Measurements from ENCODE around the gene TBCEL. TPM values are rescaled to one million over a fixed set of nuclear protein-coding genes. Genes with fewer than 3 reads are reported as not detected.

The TBCEL gene
- total and polyA plus RNA-seq, 2 donors (not counting 3 experiments of a cell fraction or from before 2014, with no cell fraction given): 5.6 to 19.5 TPM

DNA sequence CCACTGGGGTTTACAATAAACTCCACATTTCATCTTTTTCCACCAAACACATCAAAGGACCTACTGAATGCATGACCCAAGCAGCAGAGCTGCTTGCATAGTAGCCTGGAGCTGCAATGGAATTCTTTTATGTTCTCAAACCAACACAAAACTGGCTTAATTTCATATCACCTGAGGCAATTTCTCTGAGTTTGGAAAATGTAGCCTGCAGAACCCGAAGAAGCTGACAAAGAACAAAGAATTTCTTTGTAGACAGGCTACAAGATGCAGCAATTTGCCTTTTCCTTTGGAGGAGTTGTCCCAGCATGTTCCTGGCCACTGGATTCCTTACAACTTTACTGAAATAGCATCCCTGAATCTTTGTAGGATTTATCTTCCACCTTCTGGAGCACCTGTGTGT is 71.7 kb downstream of the TBCEL start:
- no peaks in the 10 kb centered on the region for H3K36me3 ChIP-seq (ENCODE audit: control insufficient read depth in 2 of 2, extremely low read depth in 1 of 2, insufficient read depth in 2 of 2, low read length in 2 of 2)
- H3K27ac ChIP-seq (ENCODE audit: insufficient read depth, low read depth, low read length): no peak overlapping the region
- H3K9ac ChIP-seq (replicated peaks; ENCODE audit: extremely low read depth, insufficient read depth, low read length): no peak overlapping the region
- no peaks in the 10 kb centered on the region for H3K27me3 ChIP-seq (ENCODE audit: control insufficient read depth in 2 of 2, insufficient read depth in 2 of 2, low read length in 2 of 2)
- FAIRE-seq (no peak), DNase-seq (ENCODE audit: low read depth, low spot score) (no peak)
- BruUV-seq (replicated peaks): no TSS peak
- CTCF ChIA-PET: interaction anchor here (1.0 kb wide), 1 partner anchor 17 kb away, joined by 3 read pairs; no protein-coding TSS in a partner anchor
- H3K4me1 ChIP-seq (ENCODE audit: control insufficient read depth, extremely low read depth, insufficient read depth, low read length): no peaks in the 10 kb centered on the region
- H3K4me2 ChIP-seq (ENCODE audit: insufficient read depth, low read length): no peak overlapping the region
- H3K4me3 ChIP-seq (replicated peaks in 1 of 3; ENCODE audit: insufficient read depth in 1 of 3, low read depth in 1 of 3, low read length in 3 of 3): no peak overlapping the region
- dilution Hi-C loops (cut with MboI; ENCODE audit: extremely low pct_ligation_motif_present, low sequenced_read_pairs) (no loop called here), intact Hi-C loops (cut with micrococcal nuclease) (no loop called here)
- no peaks in the 10 kb centered on the region for H3K9me3 ChIP-seq (replicated peaks; ENCODE audit: control insufficient read depth, insufficient read depth, low read length)
- no peaks in the 10 kb centered on the region for H3K79me2 ChIP-seq (ENCODE audit: control insufficient read depth, insufficient read depth, low read length)
- TF ChIP-seq JUN (IDR thresholded peaks at IDR 0.05; ENCODE audit: borderline replicate concordance, insufficient read depth, insufficient read length, low read depth) (no peak), MYC (IDR thresholded peaks at IDR 0.05; ENCODE audit: low read depth, low read length) (no peak), FOS (IDR thresholded peaks at IDR 0.05; ENCODE audit: borderline replicate concordance, insufficient read depth, low read length) (no peak)
- H2AFZ ChIP-seq (ENCODE audit: low read depth, low read length): no peak overlapping the region
- POLR2A ChIA-PET: no interaction called here
- peaks cover 1% of the 10 kb centered on the region for H4K20me1 ChIP-seq (replicated peaks; ENCODE audit: control insufficient read depth, extremely low read depth, insufficient read depth, low read length)
- H3K9me1 ChIP-seq (replicated peaks; ENCODE audit: control insufficient read depth, extremely low read depth, insufficient read depth, low read length): no peaks in the 10 kb centered on the region

DNA sequence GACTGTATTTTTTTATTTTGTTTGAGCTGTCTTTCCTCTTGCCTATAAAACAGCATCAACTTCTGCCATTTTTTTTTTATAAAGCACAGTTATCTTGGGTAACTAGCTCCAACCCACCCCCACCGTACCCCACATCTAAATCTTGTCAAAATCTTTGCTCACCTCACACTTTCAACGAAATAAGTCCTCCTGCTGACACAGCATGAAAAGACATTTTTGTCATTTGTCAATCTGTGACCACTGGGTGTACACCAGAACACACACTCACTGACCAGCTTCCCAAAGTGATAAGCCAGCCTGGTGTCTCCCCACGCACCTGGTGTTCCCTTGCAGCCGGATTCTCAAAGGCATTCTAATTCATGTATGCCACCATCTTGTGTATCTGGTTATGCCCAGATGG is 75.5 kb downstream of the TBCEL start:
- ChIA-PET POLR2A (no interaction called here), CTCF (interaction anchor here (1.2 kb wide), 1 partner anchor 44 kb away, joined by 3 read pairs; no protein-coding TSS in a partner anchor)
- no TSS peak for BruUV-seq (replicated peaks)
- Histone ChIP-seq H3K27ac (ENCODE audit: insufficient read depth, low read depth, low read length) (no peak overlapping the region), H3K4me1 (ENCODE audit: control insufficient read depth, extremely low read depth, insufficient read depth, low read length) (no peaks in the 10 kb centered on the region), H3K4me3 (replicated peaks in 1 of 3; ENCODE audit: insufficient read depth in 1 of 3, low read depth in 1 of 3, low read length in 3 of 3) (no peak overlapping the region), H3K9me3 (replicated peaks; ENCODE audit: control insufficient read depth, insufficient read depth, low read length) (no peaks in the 10 kb centered on the region), H3K4me2 (ENCODE audit: insufficient read depth, low read length) (no peak overlapping the region), H3K36me3 (ENCODE audit: control insufficient read depth in 2 of 2, extremely low read depth in 1 of 2, insufficient read depth in 2 of 2, low read length in 2 of 2) (no peaks in the 10 kb centered on the region), H3K9ac (replicated peaks; ENCODE audit: extremely low read depth, insufficient read depth, low read length) (no peak overlapping the region), H3K79me2 (ENCODE audit: control insufficient read depth, insufficient read depth, low read length) (no peaks in the 10 kb centered on the region), H3K9me1 (replicated peaks; ENCODE audit: control insufficient read depth, extremely low read depth, insufficient read depth, low read length) (no peaks in the 10 kb centered on the region), H4K20me1 (replicated peaks; ENCODE audit: control insufficient read depth, extremely low read depth, insufficient read depth, low read length) (peaks cover 2% of the 10 kb centered on the region), H2AFZ (ENCODE audit: low read depth, low read length) (no peak overlapping the region), H3K27me3 (ENCODE audit: control insufficient read depth in 2 of 2, insufficient read depth in 2 of 2, low read length in 2 of 2) (no peaks in the 10 kb centered on the region)
- dilution Hi-C loops (cut with MboI; ENCODE audit: extremely low pct_ligation_motif_present, low sequenced_read_pairs): no loop called here
- no peak for FAIRE-seq
- intact Hi-C loops (cut with micrococcal nuclease): no loop called here
- TF ChIP-seq, protein P1, sequence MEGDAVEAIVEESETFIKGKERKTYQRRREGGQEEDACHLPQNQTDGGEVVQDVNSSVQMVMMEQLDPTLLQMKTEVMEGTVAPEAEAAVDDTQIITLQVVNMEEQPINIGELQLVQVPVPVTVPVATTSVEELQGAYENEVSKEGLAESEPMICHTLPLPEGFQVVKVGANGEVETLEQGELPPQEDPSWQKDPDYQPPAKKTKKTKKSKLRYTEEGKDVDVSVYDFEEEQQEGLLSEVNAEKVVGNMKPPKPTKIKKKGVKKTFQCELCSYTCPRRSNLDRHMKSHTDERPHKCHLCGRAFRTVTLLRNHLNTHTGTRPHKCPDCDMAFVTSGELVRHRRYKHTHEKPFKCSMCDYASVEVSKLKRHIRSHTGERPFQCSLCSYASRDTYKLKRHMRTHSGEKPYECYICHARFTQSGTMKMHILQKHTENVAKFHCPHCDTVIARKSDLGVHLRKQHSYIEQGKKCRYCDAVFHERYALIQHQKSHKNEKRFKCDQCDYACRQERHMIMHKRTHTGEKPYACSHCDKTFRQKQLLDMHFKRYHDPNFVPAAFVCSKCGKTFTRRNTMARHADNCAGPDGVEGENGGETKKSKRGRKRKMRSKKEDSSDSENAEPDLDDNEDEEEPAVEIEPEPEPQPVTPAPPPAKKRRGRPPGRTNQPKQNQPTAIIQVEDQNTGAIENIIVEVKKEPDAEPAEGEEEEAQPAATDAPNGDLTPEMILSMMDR (IDR thresholded peaks at IDR 0.05; ENCODE audit: extremely low read depth in 1 of 2, insufficient read depth in 1 of 2, low read depth in 1 of 2, low read length in 2 of 2): no peak
- TF ChIP-seq, protein P2, sequence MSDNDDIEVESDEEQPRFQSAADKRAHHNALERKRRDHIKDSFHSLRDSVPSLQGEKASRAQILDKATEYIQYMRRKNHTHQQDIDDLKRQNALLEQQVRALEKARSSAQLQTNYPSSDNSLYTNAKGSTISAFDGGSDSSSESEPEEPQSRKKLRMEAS (IDR thresholded peaks at IDR 0.05; ENCODE audit: insufficient read depth, insufficient read length): no peak
- no peak for DNase-seq (ENCODE audit: low read depth, low spot score)

Measured in endothelial cell of umbilical vein (primary cell).